Measurements from ENCODE around the gene ELOF1. TPM values are rescaled to one million over a fixed set of nuclear protein-coding genes. Genes with fewer than 3 reads are reported as not detected.

Gene ELOF1
- total RNA-seq, 1 experiment from 2014 or later, result 65.5 TPM

GRCh38 chr19:11539495-11540365 lies 19.3 kb downstream of the ELOF1 start:
- no peak for DNase-seq
- no peak overlapping the region for H3K4me3 ChIP-seq
- no peak overlapping the region for H2AFZ ChIP-seq
- no peaks in the 10 kb centered on the region for H3K27me3 ChIP-seq (ENCODE audit: insufficient read depth, low read depth)
- no peak overlapping the region for H3K27ac ChIP-seq
- peaks cover 25% of the 10 kb centered on the region; the same call in 1 of the 2 replicates for H3F3A ChIP-seq (ENCODE audit: insufficient read depth, low read depth)
- no peak overlapping the region for H3K4me2 ChIP-seq
- intact Hi-C loops (cut with micrococcal nuclease; ENCODE audit: unreplicated experiment), result no loop called here
- no peaks in the 10 kb centered on the region for H3K36me3 ChIP-seq (ENCODE audit: low read depth)
- no peaks in the 10 kb centered on the region for H4K20me1 ChIP-seq (ENCODE audit: insufficient read depth)
- H3K4me1 ChIP-seq (replicated peaks; ENCODE audit: insufficient read depth), result peaks cover 4% of the 10 kb centered on the region
- H3K9me2 ChIP-seq (ENCODE audit: insufficient read depth), result no peaks in the 10 kb centered on the region
- ChIA-PET POLR2A (ENCODE audit: unreplicated experiment) (no interaction called here), CTCF (interaction anchor here (0.6 kb wide), 1 partner anchor 93 kb away, joined by 3 read pairs; no protein-coding TSS in a partner anchor)
- no peak for TF ChIP-seq CTCF (conservative IDR thresholded peaks at IDR 0.05)
- TF ChIP-seq EZH2 (IDR thresholded peaks at IDR 0.05; ENCODE audit: low read depth), result no peak
- no peaks in the 10 kb centered on the region for H3K9me3 ChIP-seq (ENCODE audit: insufficient read depth, low read depth)
- no peaks in the 10 kb centered on the region for H3K79me2 ChIP-seq (ENCODE audit: low read depth)
- no TSS peak for BruUV-seq (replicated peaks)

GRCh38 chr19:11538232-11539036 lies 20.6 kb downstream of the ELOF1 start, which contains the start of gene CNN1:
Gene CNN1 (plus strand): TSS chr19:11538851. CDS start chr19:11538928, 77 bp downstream.
- no peaks in the 10 kb centered on the region for H3K9me2 ChIP-seq (ENCODE audit: insufficient read depth)
- H3K4me3 ChIP-seq, result no peak within 1 kb of the TSS
- no peaks in the 10 kb centered on the region for H3K27me3 ChIP-seq (ENCODE audit: insufficient read depth, low read depth)
- no peak for DNase-seq
- POLR2A ChIA-PET (ENCODE audit: unreplicated experiment), result no interaction called here
- no peak within 1 kb of the TSS for H2AFZ ChIP-seq
- BruUV-seq (replicated peaks), result no TSS peak
- CTCF ChIA-PET, result interaction anchor here (0.5 to 0.6 kb wide), 3 partner anchors 20 to 79 kb away, joined by 3 to 8 read pairs (median 3); partner anchors contain the start of gene ELOF1
- peaks cover 4% of the 10 kb centered on the region for H3K4me1 ChIP-seq (replicated peaks; ENCODE audit: insufficient read depth)
- H3K79me2 ChIP-seq (ENCODE audit: low read depth), result no peaks in the 10 kb centered on the region
- intact Hi-C loops (cut with micrococcal nuclease; ENCODE audit: unreplicated experiment), result no loop called here
- H3K36me3 ChIP-seq (ENCODE audit: low read depth), result no peaks in the 10 kb centered on the region
- no peak within 1 kb of the TSS for H3K4me2 ChIP-seq
- no peak for TF ChIP-seq EZH2 (IDR thresholded peaks at IDR 0.05; ENCODE audit: low read depth)
- no peak for TF ChIP-seq CTCF (conservative IDR thresholded peaks at IDR 0.05)
- no peak within 1 kb of the TSS for H3K27ac ChIP-seq
- no peaks in the 10 kb centered on the region for H4K20me1 ChIP-seq (ENCODE audit: insufficient read depth)
- H3F3A ChIP-seq (ENCODE audit: insufficient read depth, low read depth), result peaks cover 30% of the 10 kb centered on the region; the same call in 1 of the 2 replicates
- H3K9me3 ChIP-seq (ENCODE audit: insufficient read depth, low read depth), result no peaks in the 10 kb centered on the region
